ENCODE data around the gene NADK2.
A peak's percentile ranks its signal among the peaks of the same experiment; 100 is the strongest.

The NADK2 gene

GRCh38 chr5:36152324-36153297 lies 89.1 kb downstream of the NADK2 start:
- Histone ChIP-seq H3K4me1 (ENCODE audit: control insufficient read depth, insufficient read depth, low read depth, low read length) (peaks cover 9% of the 10 kb centered on the region), H3K4ac (ENCODE audit: low read depth in 1 of 2, low read length in 2 of 2) (no peak overlapping the region), H2AK5ac (ENCODE audit: low read length, severe bottlenecking) (no peak overlapping the region), H3K9me3 (ENCODE audit: control insufficient read depth, low read length) (no peaks in the 10 kb centered on the region), H3K23ac (ENCODE audit: low read length in 2 of 2) (no peak overlapping the region), H2BK12ac (ENCODE audit: low read length in 2 of 2) (no peak overlapping the region), H3K27ac (ENCODE audit: low read length, poor library complexity, severe bottlenecking) (peak overlapping the region; percentile 73), H3K14ac (ENCODE audit: low read length in 2 of 2) (no peak overlapping the region), H3K79me1 (replicated peaks; ENCODE audit: low read length, poor library complexity, severe bottlenecking) (peaks cover 15% of the 10 kb centered on the region), H3K9ac (ENCODE audit: low read length) (peak overlapping the region; percentile 88), H4K91ac (ENCODE audit: low read length) (no peak overlapping the region), H4K8ac (ENCODE audit: low read length) (peak overlapping the region; percentile 45), H2BK5ac (ENCODE audit: low read depth, low read length, poor library complexity, severe bottlenecking) (no peak overlapping the region), H2BK15ac (ENCODE audit: low read depth, poor library complexity, severe bottlenecking) (no peak overlapping the region), H3K4me3 (ENCODE audit: insufficient read depth in 1 of 2, low read depth in 1 of 2, low read length in 2 of 2) (peak overlapping the region; percentile 72 to 91), H2BK120ac (ENCODE audit: low read depth, low read length) (no peak overlapping the region), H2AFZ (ENCODE audit: low read depth, low read length) (peak overlapping the region; percentile 53), H3K36me3 (ENCODE audit: control insufficient read depth in 1 of 2, insufficient read depth in 2 of 2, low read depth in 1 of 2, low read length in 2 of 2) (peaks cover 6 to 28% of the 10 kb centered on the region in 2 experiments), H3K18ac (ENCODE audit: low read depth in 1 of 2, low read length in 2 of 2) (peak overlapping the region in 1 of 2 experiments; percentile 23), H3K4me2 (ENCODE audit: low read length, poor library complexity, severe bottlenecking) (peak overlapping the region; percentile 79), H3K27me3 (ENCODE audit: control insufficient read depth in 1 of 2, insufficient read depth in 1 of 2, low read length in 2 of 2) (no peaks in the 10 kb centered on the region)
- DNase-seq, result peak; percentile 51
- WGBS, result 3% methylated on average over 23 of the region's 24 CpGs

GRCh38 chr5:36151434-36152323 lies 90.0 kb downstream of the NADK2 start, which contains the start of the genes LMBRD2 and SKP2:
Gene LMBRD2 (minus strand): TSS chr5:36151887. CDS start chr5:36143349, 8,538 bp downstream.
Gene SKP2 (plus strand): TSS chr5:36152111. CDS start chr5:36152263, 152 bp downstream.
- Histone ChIP-seq H3K9ac (ENCODE audit: low read length) (peak within 1 kb of the TSS; percentile 91), H2BK12ac (ENCODE audit: low read length in 2 of 2) (no peak within 1 kb of the TSS), H3K4me1 (ENCODE audit: control insufficient read depth, insufficient read depth, low read depth, low read length) (peaks cover 9% of the 10 kb centered on the region), H4K91ac (ENCODE audit: low read length) (no peak within 1 kb of the TSS), H2AFZ (ENCODE audit: low read depth, low read length) (peak within 1 kb of the TSS; percentile 92), H3K4ac (ENCODE audit: low read depth in 1 of 2, low read length in 2 of 2) (peak within 1 kb of the TSS; percentile 5 to 47), H3K4me3 (ENCODE audit: insufficient read depth in 1 of 2, low read depth in 1 of 2, low read length in 2 of 2) (peak within 1 kb of the TSS; percentile 81 to 91), H2AK5ac (ENCODE audit: low read length, severe bottlenecking) (no peak within 1 kb of the TSS), H3K14ac (ENCODE audit: low read length in 2 of 2) (no peak within 1 kb of the TSS), H2BK5ac (ENCODE audit: low read depth, low read length, poor library complexity, severe bottlenecking) (no peak within 1 kb of the TSS), H2BK15ac (ENCODE audit: low read depth, poor library complexity, severe bottlenecking) (peak within 1 kb of the TSS; percentile 29), H3K9me3 (ENCODE audit: control insufficient read depth, low read length) (no peaks in the 10 kb centered on the region), H3K23ac (ENCODE audit: low read length in 2 of 2) (peak within 1 kb of the TSS in 1 of 2 experiments; percentile 34), H3K79me1 (replicated peaks; ENCODE audit: low read length, poor library complexity, severe bottlenecking) (peaks cover 15% of the 10 kb centered on the region), H3K36me3 (ENCODE audit: control insufficient read depth in 1 of 2, insufficient read depth in 2 of 2, low read depth in 1 of 2, low read length in 2 of 2) (peaks cover 6 to 20% of the 10 kb centered on the region in 2 experiments), H3K4me2 (ENCODE audit: low read length, poor library complexity, severe bottlenecking) (peak within 1 kb of the TSS; percentile 93), H3K18ac (ENCODE audit: low read depth in 1 of 2, low read length in 2 of 2) (peak within 1 kb of the TSS; percentile 46 to 71), H3K27me3 (ENCODE audit: control insufficient read depth in 1 of 2, insufficient read depth in 1 of 2, low read length in 2 of 2) (no peaks in the 10 kb centered on the region), H2BK120ac (ENCODE audit: low read depth, low read length) (no peak within 1 kb of the TSS), H4K8ac (ENCODE audit: low read length) (peak within 1 kb of the TSS; percentile 85), H3K27ac (ENCODE audit: low read length, poor library complexity, severe bottlenecking) (peak within 1 kb of the TSS; percentile 73)
- WGBS, result under 1% methylated on average over 80 of the region's 81 CpGs
- peak; percentile 99 for DNase-seq

- Histone ChIP-seq H3K4ac (ENCODE audit: low read depth in 1 of 2, low read length in 2 of 2) (peak overlapping the region in 1 of 2 experiments; percentile 47), H2AK5ac (ENCODE audit: low read length, severe bottlenecking) (no peak overlapping the region), H3K4me2 (ENCODE audit: low read length, poor library complexity, severe bottlenecking) (peak overlapping the region; percentile 93), H3K9ac (ENCODE audit: low read length) (peak overlapping the region; percentile 91), H2BK15ac (ENCODE audit: low read depth, poor library complexity, severe bottlenecking) (no peak overlapping the region), H2BK5ac (ENCODE audit: low read depth, low read length, poor library complexity, severe bottlenecking) (no peak overlapping the region), H3K36me3 (ENCODE audit: control insufficient read depth in 1 of 2, insufficient read depth in 2 of 2, low read depth in 1 of 2, low read length in 2 of 2) (peaks cover 6 to 20% of the 10 kb centered on the region in 2 experiments), H3K4me3 (ENCODE audit: insufficient read depth in 1 of 2, low read depth in 1 of 2, low read length in 2 of 2) (peak overlapping the region; percentile 81 to 91), H3K27me3 (ENCODE audit: control insufficient read depth in 1 of 2, insufficient read depth in 1 of 2, low read length in 2 of 2) (no peaks in the 10 kb centered on the region), H3K14ac (ENCODE audit: low read length in 2 of 2) (no peak overlapping the region), H3K79me1 (replicated peaks; ENCODE audit: low read length, poor library complexity, severe bottlenecking) (peaks cover 20% of the 10 kb centered on the region), H3K23ac (ENCODE audit: low read length in 2 of 2) (peak overlapping the region in 1 of 2 experiments; percentile 34), H3K4me1 (ENCODE audit: control insufficient read depth, insufficient read depth, low read depth, low read length) (peaks cover 4% of the 10 kb centered on the region), H4K91ac (ENCODE audit: low read length) (no peak overlapping the region), H2AFZ (ENCODE audit: low read depth, low read length) (peak overlapping the region; percentile 92), H2BK120ac (ENCODE audit: low read depth, low read length) (no peak overlapping the region), H2BK12ac (ENCODE audit: low read length in 2 of 2) (no peak overlapping the region), H4K8ac (ENCODE audit: low read length) (peak overlapping the region; percentile 1), H3K27ac (ENCODE audit: low read length, poor library complexity, severe bottlenecking) (no peak overlapping the region), H3K9me3 (ENCODE audit: control insufficient read depth, low read length) (no peaks in the 10 kb centered on the region), H3K18ac (ENCODE audit: low read depth in 1 of 2, low read length in 2 of 2) (no peak overlapping the region)
- 7% methylated on average over 18 of the region's 23 CpGs for WGBS
- DNase-seq, result peak; percentile 60
Observed at GRCh38 chr5:36150676-36151433, 90.9 kb downstream of the NADK2 start.
